Activated T-helper 9 cell treated with anti-CD3 and anti-CD28 coated beads, Interleukin-2, amount 50 U/mL, for 16 hours (primary cell): ENCODE data around the gene TIGAR.

ENCODE experiments used
- DNase-seq: peaks from one replicate; pipeline ENCODE4 v3.0.0-alpha.2; 2020; ENCODE audit warnings: low read depth

Gene TIGAR

GRCh38 chr12:4380332-4380731 is 59.3 kb downstream of the TIGAR start:
- DNase-seq = no peak

GRCh38 chr12:4383304-4383865 is 62.4 kb downstream of the TIGAR start:
- no peak for DNase-seq

GRCh38 chr12:4386801-4387200 is 65.8 kb downstream of the TIGAR start:
- no peak for DNase-seq

GRCh38 chr12:4387607-4388006 is 66.6 kb downstream of the TIGAR start:
- no peak for DNase-seq

GRCh38 chr12:4388032-4388431 is 67.0 kb downstream of the TIGAR start:
- DNase-seq = no peak

GRCh38 chr12:4388662-4389061 is 67.6 kb downstream of the TIGAR start:
- DNase-seq = no peak

- no peak for DNase-seq
Measured at GRCh38 chr12:4392223-4392742, 71.3 kb downstream of the TIGAR start.

- no peak for DNase-seq
Measured at GRCh38 chr12:4393211-4393610, 72.2 kb downstream of the TIGAR start.

- DNase-seq = no peak
Measured at GRCh38 chr12:4395818-4396217, 74.8 kb downstream of the TIGAR start.

GRCh38 chr12:4401117-4401516 is 80.1 kb downstream of the TIGAR start:
- DNase-seq = no peak

- no peak for DNase-seq
Measured at GRCh38 chr12:4402996-4403395, 82.0 kb downstream of the TIGAR start.
